BJ (cell line): ENCODE data around the gene RPL11. TPM values are rescaled to one million over a fixed set of nuclear protein-coding genes. Genes with fewer than 3 reads are reported as not detected.

Source experiments
- CTCF ChIA-PET: fragments of 350-600 bp; formaldehyde crosslinking; extraction: SDS; loops from one replicate; lab custom pipeline; 2021; ENCODE audit warnings: antibody characterized with exemption, inconsistent platforms; lab: Yijun Ruan, JAX
- POLR2A ChIA-PET: fragments of 300-600 bp; sonication (Branson Sonifier 250); formaldehyde crosslinking; extraction: SDS; loops from one replicate; lab custom pipeline; 2021; ENCODE audit warnings: antibody characterized with exemption; lab: Charles Lee
- DNase-seq: peaks from one replicate; pipeline ENCODE4 v3.0.0-alpha.2; 2011; ENCODE audit warnings: low read depth
- H3K27me3 ChIP-seq: 2 replicates; pipeline ENCODE4 v1.6.0; 2011; ENCODE audit warnings: low read length; ENCODE audit not compliant: control insufficient read depth, insufficient read depth
- H3K36me3 ChIP-seq: 2 replicates; pipeline ENCODE4 v1.5.1; 2011; ENCODE audit warnings: low read length; ENCODE audit not compliant: control insufficient read depth, insufficient read depth
- H3K4me3 ChIP-seq: 2 replicates; pipeline ENCODE4 v1.5.1; 2011; ENCODE audit warnings: low read depth, mild to moderate bottlenecking, control low read depth, low read length
- polyA plus RNA-seq: library from polyadenylated mRNA; depleted of rRNA; stranded (reverse); fragments of >200 nt; gene quantifications from 2 replicates; pipeline ENCODE4 v1.2.3, GENCODE V29; 2011
- TF ChIP-seq, protein P1 (sequence below): IDR thresholded peaks from 2 replicates; pipeline ENCODE4 v1.5.1; 2011; ENCODE audit warnings: low read depth, mild to moderate bottlenecking, control low read depth, inconsistent platforms, low read length, moderate library complexity; ENCODE audit not compliant: insufficient read depth

Gene RPL11
- polyA plus RNA-seq, 1 experiment: 1,288 TPM

DNA sequence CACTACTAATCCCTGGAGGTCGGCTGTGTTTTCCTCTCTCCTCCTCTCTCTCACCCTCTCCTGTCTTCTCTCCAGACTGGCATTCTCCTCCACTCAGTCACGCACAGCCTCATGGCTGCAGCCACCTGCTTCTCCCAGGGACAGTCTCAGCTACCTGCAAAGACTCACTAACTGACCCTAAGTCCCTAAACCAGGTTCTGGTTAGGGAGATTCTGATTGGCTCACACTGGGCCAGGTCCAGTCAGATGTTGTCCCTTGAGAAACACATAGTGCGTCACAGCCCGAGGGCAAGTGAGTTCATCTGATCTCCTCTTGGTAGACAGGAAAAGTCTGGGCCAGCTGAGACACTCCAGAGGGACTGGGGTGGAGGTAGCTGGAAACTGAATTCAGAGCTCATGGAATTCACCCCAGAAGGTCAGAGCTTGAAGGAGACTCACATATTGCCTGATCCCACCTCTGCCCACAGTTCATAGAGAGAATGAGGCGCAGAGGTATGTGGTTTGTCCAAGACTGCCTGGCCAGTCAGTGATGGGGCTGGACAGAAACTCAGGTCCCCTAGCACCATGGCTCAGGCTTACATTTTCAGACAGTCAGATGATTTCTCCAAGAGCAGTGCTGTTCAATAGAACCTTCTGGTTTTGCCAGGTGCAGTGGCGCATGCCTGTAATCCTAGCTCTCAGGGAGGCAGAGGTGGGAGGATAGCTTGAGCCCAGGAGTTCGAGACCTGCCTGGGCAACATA lies 40.4 kb upstream of the RPL11 start:
- Histone ChIP-seq H3K36me3 (no peaks in the 10 kb centered on the region), H3K27me3 (peaks cover 5% of the 10 kb centered on the region; the same call in 1 of the 2 replicates), H3K4me3 (no peak overlapping the region)
- DNase-seq: no peak
- TF ChIP-seq, protein P1, sequence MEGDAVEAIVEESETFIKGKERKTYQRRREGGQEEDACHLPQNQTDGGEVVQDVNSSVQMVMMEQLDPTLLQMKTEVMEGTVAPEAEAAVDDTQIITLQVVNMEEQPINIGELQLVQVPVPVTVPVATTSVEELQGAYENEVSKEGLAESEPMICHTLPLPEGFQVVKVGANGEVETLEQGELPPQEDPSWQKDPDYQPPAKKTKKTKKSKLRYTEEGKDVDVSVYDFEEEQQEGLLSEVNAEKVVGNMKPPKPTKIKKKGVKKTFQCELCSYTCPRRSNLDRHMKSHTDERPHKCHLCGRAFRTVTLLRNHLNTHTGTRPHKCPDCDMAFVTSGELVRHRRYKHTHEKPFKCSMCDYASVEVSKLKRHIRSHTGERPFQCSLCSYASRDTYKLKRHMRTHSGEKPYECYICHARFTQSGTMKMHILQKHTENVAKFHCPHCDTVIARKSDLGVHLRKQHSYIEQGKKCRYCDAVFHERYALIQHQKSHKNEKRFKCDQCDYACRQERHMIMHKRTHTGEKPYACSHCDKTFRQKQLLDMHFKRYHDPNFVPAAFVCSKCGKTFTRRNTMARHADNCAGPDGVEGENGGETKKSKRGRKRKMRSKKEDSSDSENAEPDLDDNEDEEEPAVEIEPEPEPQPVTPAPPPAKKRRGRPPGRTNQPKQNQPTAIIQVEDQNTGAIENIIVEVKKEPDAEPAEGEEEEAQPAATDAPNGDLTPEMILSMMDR: no peak
- ChIA-PET POLR2A (interaction anchor here (0.6 kb wide), 1 partner anchor 557 kb away, joined by 3 read pairs; no protein-coding TSS in a partner anchor), CTCF (interaction anchor here (1.0 to 1.4 kb wide), 3 partner anchors 14 to 154 kb away, joined by 4 to 7 read pairs (median 4); no protein-coding TSS in a partner anchor)

GRCh38 chr1:23657659-23658275 lies 33.8 kb upstream of the RPL11 start:
- DNase-seq: no peak
- ChIA-PET POLR2A (no interaction called here), CTCF (interaction anchor here (0.6 to 2.9 kb wide), 19 partner anchors 9 to 128 kb away, joined by 3 to 20 read pairs (median 4); partner anchors contain the start of gene RPL11)
- Histone ChIP-seq H3K27me3 (no peaks in the 10 kb centered on the region), H3K36me3 (no peaks in the 10 kb centered on the region), H3K4me3 (no peak overlapping the region)
- TF ChIP-seq, protein P1: peak; percentile 89

DNA sequence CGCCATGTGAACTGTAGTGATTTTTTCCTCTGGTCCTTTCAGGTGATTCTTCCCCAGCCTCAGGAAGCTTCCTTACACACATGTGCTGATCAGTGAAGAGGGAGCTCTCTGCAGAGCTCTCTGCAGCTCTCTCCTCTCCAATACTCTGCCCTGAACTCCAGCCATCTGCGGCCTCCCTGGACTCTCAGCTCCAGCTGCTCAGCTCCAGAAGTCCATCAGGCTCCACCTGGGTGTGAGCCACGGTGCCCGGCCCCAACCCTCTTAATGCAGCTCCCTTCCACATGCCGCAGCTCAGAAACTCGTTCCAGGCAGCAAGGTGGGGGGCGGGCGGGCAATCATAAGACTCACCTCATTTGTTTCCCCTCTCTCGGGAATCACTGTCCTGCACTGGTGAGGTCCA lies 30.9 kb upstream of the RPL11 start:
- TF ChIP-seq, protein P1: no peak
- H3K36me3 ChIP-seq: no peaks in the 10 kb centered on the region
- H3K4me3 ChIP-seq: no peak overlapping the region
- ChIA-PET CTCF (interaction anchor here (1.1 to 1.4 kb wide), 2 partner anchors 10 to 121 kb away, joined by 4 to 5 read pairs; no protein-coding TSS in a partner anchor), POLR2A (interaction anchor here (0.6 kb wide), 1 partner anchor 18 kb away, joined by 6 read pairs; no protein-coding TSS in a partner anchor)
- no peaks in the 10 kb centered on the region for H3K27me3 ChIP-seq
- no peak for DNase-seq

DNA sequence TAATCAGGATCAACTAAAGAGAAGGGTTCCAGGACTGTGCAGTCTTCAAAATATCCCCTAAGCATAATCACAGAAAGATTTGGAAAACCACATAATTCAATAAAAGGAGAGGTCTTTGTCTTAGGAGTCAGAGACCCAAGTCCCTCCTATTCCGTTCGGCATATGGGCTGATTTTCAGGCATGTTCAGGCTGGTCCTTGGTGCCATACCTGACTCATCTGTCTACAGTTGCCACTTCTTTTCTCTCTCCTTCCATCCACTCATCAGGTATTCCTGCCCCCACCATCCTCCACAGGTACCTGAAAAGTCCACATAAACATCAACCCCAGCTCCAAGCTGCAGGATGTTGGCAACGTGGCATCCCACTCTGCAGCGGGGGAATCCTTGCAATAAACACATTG lies 29.7 kb upstream of the RPL11 start:
- no peak for DNase-seq
- CTCF ChIA-PET: interaction anchor here (0.8 to 1.7 kb wide), 3 partner anchors 11 to 122 kb away, joined by 3 to 4 read pairs (median 4); no protein-coding TSS in a partner anchor

More for the DNA sequence above, 29.7 kb upstream of the RPL11 start:
- H3K36me3 ChIP-seq: no peaks in the 10 kb centered on the region
- TF ChIP-seq, protein P1: no peak
- no peak overlapping the region for H3K4me3 ChIP-seq
- POLR2A ChIA-PET: no interaction called here
- H3K27me3 ChIP-seq: no peaks in the 10 kb centered on the region
